NCI-H2029 treated with DMSO at 0.1 percent for 48 hours (cell line): ENCODE data around the gene STARD3.
A peak's percentile ranks its signal among the peaks of the same experiment; 100 is the strongest.
"Not testable (repeated sequence)": the region's sequence is repeated elsewhere in the genome, so short reads cannot be mapped to it uniquely, and the experiment has no call there.

ENCODE experiments used
- DNase-seq: peaks from one replicate; lab custom pipeline; 2025; lab: John Stamatoyannopoulos, UW

STARD3 gene

DNA sequence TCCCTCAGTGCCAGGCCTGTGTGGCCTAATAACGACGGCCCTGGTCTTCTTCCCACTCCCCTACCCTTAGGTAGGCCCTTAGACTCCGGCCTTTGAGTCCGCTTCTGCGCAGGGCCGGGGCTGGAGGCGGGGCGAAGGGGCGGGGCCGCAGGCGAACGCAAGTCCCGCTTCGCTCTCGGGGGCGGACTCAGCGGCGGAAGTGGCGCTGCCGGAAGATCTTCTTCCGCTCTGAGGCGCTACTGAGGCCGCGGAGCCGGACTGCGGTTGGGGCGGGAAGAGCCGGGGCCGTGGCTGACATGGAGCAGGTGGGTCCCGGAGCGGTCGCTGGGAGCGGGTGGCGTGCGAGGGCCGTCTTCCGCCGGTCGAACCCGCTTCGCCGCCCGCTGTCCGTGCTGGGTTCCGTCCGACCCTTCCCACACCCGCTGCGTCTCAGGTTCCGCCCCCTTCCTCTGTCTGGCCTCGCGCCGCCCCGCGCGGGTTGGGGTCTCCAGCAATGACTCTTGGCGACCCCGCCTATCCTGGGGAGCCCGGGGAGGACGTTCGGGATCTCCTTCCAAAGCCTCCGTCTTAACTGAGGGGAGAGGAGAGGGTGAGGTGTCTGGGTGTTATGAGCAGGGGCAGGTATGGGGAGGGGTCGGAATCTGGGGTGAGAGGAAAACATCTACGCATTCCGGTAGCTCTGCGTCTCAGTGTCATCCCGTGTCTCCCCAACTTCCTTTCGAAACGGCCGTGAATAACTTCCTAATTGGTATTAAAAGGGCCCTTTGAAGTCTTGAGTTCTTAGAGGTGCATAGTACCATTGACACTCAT lies at the start of gene STARD3:
Gene STARD3, plus strand, starts transcription at position 218 of the 810 bp plus-strand sequence. CDS start 16,388 bp downstream, outside the sequence.
- peak; percentile 30 for DNase-seq

GRCh38 chr17:39590180-39590579 lies 46.8 kb upstream of the STARD3 start:
- DNase-seq = not testable (repeated sequence)

GRCh38 chr17:39591958-39592954 lies 44.7 kb upstream of the STARD3 start:
- DNase-seq = no peak

DNA sequence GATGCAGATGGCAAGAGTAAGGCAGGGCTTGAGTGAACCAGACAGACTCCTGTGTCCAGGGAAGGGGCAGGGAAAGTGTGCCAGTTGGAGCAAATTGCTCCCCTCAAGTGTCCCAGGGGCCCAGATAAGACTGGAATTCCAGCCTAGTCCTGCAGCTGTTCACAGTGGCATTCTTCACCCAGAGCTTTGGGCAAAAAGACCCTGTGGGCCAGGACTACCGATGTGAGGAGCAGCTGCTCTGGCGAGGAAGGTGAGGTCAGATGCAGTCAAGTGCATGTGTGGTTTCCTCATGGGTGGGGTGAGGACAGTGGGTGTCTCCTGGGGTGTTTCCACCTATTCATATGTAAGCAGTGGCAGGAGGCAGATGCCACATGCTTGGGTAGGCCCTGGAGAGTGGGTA lies 43.6 kb upstream of the STARD3 start:
- DNase-seq = no peak

GRCh38 chr17:39595294-39595693 lies 41.6 kb upstream of the STARD3 start:
- DNase-seq = no peak

DNA sequence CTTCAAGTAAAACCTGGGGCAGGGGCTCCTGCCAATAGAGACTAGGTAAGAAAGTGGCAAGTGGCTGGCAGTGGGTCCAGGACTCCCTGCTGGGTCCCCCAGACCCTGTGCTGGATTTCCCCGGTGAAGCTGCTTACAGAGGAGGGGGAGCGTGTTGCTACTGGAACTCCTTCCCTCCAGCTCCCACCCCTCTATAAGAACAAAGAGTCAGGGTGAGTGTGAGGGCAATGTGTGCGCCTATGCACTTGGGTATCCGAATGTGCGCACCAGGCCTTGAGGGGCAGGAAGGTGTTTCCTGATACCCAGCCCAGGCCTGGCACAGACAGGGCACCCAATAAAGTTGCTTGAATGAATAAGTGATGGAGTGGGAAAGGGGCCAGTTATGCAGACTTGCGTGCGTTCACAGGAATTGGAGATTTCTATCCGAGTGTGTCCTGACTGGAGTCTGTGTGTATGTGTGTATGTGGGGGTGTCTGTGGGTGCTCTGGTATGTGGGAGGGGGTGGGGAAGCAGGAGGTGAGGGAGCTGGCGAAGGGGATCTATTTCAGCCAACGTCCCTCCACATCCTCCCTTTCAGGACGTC lies 40.9 kb upstream of the STARD3 start:
- DNase-seq = no peak

DNA sequence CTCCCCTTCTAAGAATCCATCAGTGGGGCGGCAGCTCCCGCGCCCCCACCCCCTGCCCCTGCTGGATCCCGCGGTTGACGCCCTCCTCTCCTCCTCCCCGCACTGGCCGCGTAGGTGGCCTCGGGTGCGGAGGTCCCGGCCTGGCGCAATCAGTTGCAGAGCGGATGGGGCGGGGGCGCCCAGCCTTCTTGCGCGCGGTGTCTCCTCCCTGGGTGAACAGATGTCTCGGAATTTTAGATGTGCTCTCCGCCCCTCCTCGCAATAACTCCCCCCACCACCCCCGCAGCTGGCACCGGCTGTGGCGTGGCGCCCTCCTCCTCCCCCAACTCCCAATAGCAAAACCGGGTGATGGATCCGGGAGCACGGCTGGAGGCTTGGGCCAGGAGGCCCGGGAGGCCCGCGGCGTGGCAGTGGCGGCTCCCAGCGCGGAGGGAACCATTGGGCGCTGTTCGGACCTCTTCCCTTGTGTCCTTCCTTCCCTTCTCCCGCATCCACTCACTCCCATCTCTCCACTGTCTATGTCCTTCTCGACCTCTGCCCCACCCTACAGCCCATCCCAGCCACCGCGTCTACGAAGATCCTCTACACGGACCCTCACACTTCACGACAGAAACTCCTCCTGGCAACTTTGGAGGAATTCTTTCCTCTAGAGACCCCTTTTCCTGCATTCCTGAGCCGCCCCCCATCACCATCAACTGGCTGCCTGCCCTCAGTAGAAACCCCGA lies 40.2 kb upstream of the STARD3 start:
- no peak for DNase-seq

DNA sequence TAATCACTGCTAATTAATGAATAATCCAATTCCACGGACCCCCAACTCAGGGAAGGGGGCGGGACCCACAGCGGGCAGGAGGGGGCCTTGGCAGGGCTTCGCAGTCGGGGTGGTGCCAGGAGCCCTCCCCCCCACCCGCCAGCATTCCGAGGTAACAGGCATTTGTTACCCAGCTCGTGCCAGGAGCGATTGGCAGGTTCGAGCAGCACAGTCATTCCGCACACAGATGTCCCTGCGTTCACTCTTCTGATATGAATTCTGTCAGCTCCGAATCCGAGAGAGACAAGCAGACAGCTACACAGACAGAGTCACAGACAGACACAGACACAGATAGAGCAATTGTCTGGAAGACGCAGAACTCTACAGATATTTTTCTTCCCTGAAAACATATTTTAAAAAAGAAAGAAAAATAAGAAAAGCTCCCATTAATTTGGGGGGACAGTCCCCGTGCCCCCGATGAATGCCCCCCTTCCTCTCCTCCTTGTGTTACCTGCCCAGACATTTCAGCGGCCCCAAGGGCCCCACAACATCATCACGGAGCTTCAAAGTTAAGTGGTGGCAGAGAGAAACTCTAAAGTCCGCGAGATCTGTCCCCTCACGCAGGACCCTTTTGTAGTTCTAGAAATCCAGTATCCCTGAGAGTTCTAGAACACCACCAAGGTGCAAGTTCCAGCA lies 39.4 kb upstream of the STARD3 start:
- no peak for DNase-seq

- DNase-seq = no peak
Measured at GRCh38 chr17:39598047-39598481, 38.9 kb upstream of the STARD3 start.

- no peak for DNase-seq
Measured at GRCh38 chr17:39598630-39599003, 38.3 kb upstream of the STARD3 start.

- no peak for DNase-seq
Measured at GRCh38 chr17:39599004-39599664, 37.8 kb upstream of the STARD3 start.

GRCh38 chr17:39599665-39600231 lies 37.2 kb upstream of the STARD3 start:
- DNase-seq = no peak

DNA sequence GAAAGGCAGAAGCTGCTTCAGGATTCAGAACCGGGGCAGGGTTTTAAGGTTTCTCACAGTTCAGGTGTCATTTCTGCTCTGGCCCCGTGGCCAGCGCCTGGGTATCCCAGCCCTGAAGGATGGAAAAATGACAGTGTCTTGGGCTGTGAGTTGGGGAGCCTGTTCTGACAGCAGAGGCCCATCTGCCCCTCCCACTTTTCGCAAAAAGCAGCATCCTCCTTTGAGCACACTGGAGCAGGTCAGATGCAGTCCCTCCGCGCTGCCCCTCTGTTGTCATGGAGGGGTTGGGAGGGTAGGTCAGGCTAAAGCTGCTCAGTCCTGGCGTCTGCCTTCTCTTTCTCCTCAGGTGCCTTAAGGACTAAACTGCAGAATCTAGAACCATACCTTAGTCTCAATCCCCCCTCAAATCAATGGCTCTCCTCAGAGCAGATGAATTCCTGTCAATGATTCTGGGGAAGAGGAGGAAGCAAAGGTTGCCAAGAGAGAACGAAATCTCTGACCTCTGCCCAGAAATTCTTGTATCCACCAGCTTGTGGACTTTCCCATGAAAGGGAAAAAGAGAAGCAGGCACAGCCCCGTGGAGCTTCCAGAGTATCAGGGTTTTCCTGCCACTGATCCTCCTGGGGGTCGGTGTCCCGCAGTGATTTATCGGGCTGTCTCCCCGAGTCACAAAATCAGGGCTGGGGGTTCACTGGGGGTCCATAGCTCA lies 36.5 kb upstream of the STARD3 start:
- no peak for DNase-seq

DNA sequence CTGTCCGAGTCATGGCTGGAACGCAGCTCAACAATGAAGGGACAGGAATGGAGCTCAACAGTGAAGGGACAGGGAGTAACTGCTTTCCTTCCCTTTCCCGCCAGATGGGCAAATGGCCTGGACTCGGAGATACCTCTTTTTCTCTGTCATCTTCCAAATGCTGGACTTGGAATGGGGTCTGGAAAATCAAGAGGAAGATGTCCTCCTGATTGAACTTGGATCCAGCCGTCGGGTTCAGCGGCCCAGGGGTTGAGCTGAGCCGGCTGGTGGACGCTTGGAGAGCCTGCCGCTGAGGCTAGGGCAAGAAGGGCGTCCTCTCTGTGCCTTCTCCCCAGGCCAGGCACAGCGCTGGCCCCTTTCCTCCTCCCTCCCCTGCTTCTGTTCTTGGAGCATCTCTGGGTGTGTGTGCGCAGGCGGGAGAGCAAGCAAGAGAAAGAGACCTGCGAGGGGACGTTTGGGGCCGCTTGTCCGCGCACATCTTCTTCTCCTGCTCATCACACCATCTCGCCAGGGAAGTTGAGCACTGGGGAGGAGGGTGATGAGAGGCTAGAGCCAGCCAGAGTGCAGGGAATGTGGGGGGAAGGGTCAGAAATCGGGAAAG lies 35.8 kb upstream of the STARD3 start:
- DNase-seq = no peak

DNA sequence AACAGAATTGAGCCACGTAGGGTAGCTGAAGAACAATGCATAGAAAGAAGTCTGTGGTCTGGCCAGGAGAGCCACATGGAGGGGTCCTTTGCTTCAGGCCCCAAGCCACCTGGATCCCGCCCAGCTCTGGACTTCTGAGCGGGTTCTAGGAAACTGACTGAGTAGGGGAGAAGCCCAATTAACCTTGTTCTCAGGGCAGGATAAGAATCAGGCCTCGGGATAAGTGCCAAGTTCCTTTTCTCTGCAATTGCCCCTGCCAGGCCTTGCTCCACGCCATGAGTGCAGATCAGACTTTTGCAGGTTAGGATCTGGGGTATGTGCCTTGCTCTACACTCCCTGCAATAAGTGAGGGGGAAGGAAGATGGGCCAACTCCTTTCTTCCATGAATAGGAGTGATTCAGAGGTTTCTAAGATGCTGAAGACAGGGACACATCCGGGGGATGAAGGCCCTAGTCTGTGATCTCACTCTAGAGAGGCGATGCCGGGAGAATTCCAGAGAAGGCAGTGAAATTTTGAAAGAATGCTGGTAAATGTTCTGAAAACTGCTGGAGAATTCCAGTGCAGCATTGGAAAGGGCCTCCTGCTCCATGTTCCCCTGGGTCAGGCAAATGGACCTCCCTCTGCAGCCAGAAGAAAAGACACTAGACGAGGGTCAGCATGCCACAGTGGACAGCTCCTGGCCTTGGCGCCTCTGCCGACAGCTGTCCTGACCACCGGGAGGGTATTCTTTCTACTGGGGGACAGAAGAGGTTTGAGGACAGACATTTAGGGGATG lies 35.0 kb upstream of the STARD3 start:
- no peak for DNase-seq

- DNase-seq = no peak
Measured at GRCh38 chr17:39602533-39603303, 34.2 kb upstream of the STARD3 start.

GRCh38 chr17:39603304-39604016 lies 33.5 kb upstream of the STARD3 start:
- no peak for DNase-seq
